Posterior cingulate gyrus (tissue), 11 donors: ENCODE measurements around the gene PHLDA3.

Experiments used
- DNase-seq, 10 donors: peaks; one replicate each; pipeline versions ENCODE4 v3.0.0 to v3.0.0-alpha.2; 2020 to 2021; ENCODE audit warnings: mixed read lengths in 3 of 10
- intact Hi-C: fragments of 100-400 bp; cut with DNase I; formaldehyde crosslinking; loops from one replicate; pipeline ENCODE4 v1.15.1; 2023

PHLDA3 gene

GRCh38 chr1:201469645-201470074 is 672 bp upstream of the PHLDA3 start:
- intact Hi-C loops: loop anchor here (1.0 kb wide), 1 partner anchor 21 kb away; no protein-coding TSS in a partner anchor

DNA sequence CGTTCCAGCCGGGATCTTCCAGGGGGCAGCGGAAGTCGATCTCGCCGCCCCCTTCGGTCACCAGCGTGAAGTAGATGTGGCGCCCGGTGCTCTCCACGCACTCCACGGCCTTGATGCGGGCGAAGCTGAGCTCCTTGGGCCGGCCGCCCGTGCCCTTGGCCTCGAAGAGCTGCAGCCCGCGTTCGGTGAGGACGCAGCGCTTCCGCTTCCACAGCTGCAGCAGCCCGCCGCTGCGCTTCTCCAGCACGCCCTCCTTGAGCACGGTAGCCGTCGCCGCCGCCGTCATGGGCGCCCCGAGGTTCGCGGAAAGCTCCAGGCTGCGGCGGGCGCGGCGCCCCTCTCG is 516 bp downstream of the PHLDA3 start:
- peak in 4 of 10 donors; percentile 37 to 89 (median 84) for DNase-seq
- intact Hi-C loops: no loop called here

More at GRCh38 chr1:201469645-201470074, 672 bp upstream of the PHLDA3 start:
- no peak for DNase-seq

- no peak for DNase-seq
These were observed 2.5 kb downstream of the PHLDA3 start for GRCh38 chr1:201466492-201466891.

DNA sequence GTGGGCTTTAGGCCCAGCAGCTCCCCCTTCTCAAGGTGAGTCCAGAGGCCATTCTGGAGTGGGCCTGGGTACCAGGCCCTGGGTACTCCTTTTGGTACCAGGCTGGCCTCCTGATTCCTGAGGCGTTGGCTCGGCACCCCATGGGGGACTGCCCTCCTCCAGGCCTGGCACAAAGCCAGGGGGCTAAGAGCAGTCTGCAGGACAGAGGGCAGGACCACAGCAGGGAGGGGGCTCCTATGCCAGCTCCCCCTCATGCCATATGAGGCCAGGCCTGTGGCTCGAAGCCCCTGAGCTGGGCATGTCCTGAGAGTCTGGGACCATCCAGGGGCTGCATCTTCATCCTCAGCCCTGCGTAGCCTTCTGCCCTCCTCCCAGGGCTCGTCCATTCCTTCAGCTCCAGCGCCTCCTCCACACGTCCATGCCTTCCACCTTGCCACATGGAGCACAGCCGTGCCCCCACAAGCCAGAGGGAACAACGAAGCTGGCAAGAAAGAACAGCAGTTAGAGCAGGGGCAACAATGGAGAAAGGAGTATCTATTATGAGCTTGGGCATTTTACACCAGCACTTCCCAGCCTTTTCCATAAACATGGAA is 3.2 kb downstream of the PHLDA3 start:
- peak in 2 of 10 donors; percentile 66 for DNase-seq
- intact Hi-C loops: no loop called here

More at GRCh38 chr1:201466492-201466891, 2.5 kb downstream of the PHLDA3 start:
- intact Hi-C loops: no loop called here

DNA sequence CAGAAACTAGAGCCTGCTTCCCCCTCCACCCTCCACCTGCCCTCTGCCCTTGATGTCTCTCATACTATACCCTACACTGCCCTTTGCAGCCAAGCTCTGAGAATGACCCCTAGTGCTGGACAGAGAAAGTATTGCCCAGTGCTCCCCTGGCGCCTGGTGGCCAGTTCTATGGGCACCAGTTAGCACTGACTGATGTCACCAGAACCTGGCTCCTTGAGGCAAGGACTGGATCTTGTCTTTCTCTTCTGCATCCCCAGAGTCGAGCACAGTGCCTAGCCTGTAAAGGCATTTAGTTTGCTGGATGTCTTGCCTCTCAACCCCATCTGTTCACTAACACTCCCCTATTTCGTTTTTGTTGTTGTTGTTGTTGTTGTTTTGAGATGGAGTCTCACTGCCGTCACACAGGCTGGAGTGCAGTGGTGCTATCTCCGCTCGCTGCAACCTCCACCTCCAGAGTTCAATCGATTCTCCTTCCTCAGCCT is 5.9 kb downstream of the PHLDA3 start:
- intact Hi-C loops: loop anchor here (1.0 kb wide), 1 partner anchor 15 kb away; no protein-coding TSS in a partner anchor
- DNase-seq: peak in 8 of 10 donors; percentile 56 to 95 (median 71)

DNA sequence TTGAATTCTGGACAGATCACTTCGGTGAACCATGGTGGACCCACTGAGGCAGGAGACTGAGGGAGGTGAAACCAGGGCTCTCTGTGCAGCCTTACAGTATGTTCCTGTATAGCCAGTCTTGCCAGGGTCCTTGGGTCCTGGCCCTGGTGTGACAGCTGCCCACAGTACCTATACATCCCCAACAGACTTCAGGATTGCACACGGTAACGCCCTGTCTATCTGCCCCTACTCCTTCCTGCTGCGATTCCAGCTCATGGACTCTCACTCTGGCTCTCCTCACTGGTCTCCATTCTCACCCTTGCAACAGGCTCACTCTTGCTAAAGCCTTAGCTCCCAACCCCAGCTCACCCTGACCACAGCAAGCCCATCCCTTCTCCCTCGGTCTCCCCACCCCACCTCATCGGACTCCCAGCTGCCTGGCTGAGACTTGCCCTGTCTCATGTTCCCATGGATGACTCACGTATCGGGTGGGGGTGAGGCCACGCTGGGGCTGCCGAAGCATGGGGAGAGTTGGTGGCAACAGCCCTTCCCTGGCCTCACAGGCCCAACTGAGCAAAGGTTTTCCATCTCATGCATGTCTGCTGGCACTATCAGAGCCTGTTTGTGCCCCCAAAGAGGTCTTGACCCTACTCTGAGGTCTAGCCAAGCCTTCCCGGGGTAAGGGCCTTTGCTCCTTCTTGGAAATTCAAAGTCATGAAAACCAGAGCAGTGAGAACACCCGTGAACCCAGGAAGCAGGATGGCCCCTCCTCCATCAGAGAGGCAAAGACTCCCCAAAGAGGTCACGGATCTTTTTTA is 7.1 kb downstream of the PHLDA3 start:
- peak in 8 of 10 donors; percentile 56 to 97 (median 84) for DNase-seq
- intact Hi-C loops: no loop called here

- DNase-seq: peak in 2 of 10 donors; percentile 50 to 53
- intact Hi-C loops: no loop called here
These were observed 8.0 kb downstream of the PHLDA3 start for GRCh38 chr1:201460814-201461644.

GRCh38 chr1:201459775-201460174 is 9.2 kb downstream of the PHLDA3 start:
- intact Hi-C loops: no loop called here
- DNase-seq: peak in 3 of 10 donors; percentile 42 to 77 (median 51)

GRCh38 chr1:201459052-201459451 is 9.9 kb downstream of the PHLDA3 start:
- DNase-seq: peak in 2 of 10 donors; percentile 8 to 41
- intact Hi-C loops: no loop called here

GRCh38 chr1:201457508-201457960 is 11.5 kb downstream of the PHLDA3 start:
- peak in 1 of 10 donors; percentile 11 for DNase-seq
- intact Hi-C loops: no loop called here

- peak in 3 of 10 donors; percentile 40 to 83 (median 47) for DNase-seq
- intact Hi-C loops: no loop called here
These were observed 12.3 kb downstream of the PHLDA3 start for GRCh38 chr1:201456499-201457309.

GRCh38 chr1:201455098-201455497 is 13.9 kb downstream of the PHLDA3 start:
- intact Hi-C loops: no loop called here
- DNase-seq: peak in 2 of 10 donors; percentile 37

DNA sequence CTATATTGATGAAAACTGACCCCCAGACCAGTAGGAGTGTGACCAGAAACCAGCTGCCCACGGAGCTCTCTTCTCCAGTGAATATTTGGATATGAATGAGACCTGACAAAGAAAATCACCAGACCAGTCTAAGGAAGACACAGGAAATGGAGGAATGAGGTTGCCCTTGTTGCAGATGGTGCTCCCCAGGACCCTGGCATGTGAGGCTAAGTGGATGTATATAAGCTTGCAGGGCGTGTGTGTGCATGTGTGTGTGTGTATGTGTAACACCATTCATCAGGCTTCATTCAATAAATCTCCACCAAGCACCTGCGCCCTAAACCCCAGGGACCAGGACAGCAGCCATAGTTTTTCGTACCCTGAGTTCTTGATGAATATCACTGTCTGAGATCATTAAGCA is 14.4 kb downstream of the PHLDA3 start:
- intact Hi-C loops: no loop called here
- peak in 2 of 10 donors; percentile 12 to 14 for DNase-seq

GRCh38 chr1:201452866-201453265 is 16.1 kb downstream of the PHLDA3 start:
- peak in 2 of 10 donors; percentile 35 to 52 for DNase-seq
- intact Hi-C loops: no loop called here

DNA sequence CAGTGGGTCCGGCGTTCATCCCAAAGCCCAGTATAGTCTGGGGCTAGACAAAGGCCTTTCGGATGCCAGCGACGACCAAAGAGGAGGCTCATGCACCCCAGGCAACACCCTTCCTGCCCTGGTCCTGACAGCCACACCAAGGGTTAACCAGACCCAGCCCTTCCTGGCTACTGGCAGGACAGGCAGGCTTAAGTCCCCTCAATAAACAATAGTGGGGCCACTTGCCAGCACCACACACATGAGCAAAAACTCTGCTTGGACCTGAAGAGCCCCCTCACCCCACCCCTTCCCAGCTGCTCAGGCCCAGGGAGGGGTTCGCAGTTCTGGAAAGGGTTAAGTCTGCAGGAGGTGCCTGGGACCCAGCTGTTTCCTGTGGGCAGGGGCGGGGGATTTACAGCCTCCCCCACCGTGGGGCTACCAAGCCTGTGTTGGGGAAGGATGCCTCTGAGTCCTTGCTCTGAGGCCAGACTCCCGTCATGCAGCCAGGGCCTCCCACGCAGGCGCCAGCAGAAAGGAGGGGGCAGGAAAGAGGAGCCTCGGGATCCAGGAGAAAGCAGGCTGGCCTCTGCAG is 18.2 kb downstream of the PHLDA3 start:
- peak; percentile 45 to 96 (median 77) for DNase-seq
- intact Hi-C loops: no loop called here

DNA sequence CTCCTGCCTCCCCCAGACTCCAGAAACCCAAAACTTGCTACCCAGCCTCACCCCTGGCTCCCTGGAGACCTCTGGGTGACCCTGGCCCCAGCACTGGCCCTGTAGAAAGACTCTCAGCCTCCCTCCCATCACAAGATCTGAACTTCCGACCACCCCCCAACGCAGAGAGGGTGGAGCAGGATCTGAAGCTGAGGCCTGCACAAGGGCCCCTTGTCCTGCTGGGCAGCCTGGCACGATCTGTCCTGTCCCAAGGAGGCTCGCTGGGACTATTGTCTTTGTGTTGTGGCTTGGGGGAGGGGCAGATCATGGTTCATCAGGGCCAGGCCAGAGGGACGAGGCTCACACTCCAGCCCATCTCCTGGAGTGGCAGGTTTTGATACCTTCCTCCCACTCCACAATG is 20.0 kb downstream of the PHLDA3 start:
- peak; percentile 65 to 97 (median 87) for DNase-seq

GRCh38 chr1:201447903-201448871 is 20.8 kb downstream of the PHLDA3 start:
- peak; percentile 73 to 96 (median 84) for DNase-seq
- intact Hi-C loops: loop anchor here (1.0 to 5.0 kb wide), 3 partner anchors 15 to 34 kb away; partner anchors contain the start of gene PHLDA3

More for the DNA sequence above, 20.0 kb downstream of the PHLDA3 start:
- intact Hi-C loops: loop anchor here (1.0 to 5.0 kb wide), 3 partner anchors 14 to 33 kb away; partner anchors contain the start of gene PHLDA3

DNA sequence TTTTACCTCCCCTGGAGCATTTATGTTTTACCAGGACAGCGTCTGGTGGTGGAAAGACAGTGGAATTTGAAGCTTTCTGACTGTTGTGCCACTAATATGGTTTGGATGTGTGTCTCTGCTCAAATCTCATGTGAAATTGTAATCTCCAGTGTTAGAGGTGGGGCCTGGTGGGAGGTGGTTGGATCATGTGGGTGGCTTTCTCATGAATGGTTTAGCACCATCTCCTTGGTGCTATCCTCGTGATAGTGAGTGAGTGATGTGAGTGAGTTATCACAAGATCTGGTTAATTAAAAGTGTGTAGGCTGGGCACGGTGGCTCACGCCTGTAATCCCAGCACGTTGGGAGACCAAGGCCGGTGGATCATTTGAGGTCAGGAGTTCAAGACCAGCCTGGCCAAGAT is 23.7 kb downstream of the PHLDA3 start:
- intact Hi-C loops: loop anchor here (5.0 kb wide), 1 partner anchor 37 kb away; no protein-coding TSS in a partner anchor
- peak in 1 of 10 donors; percentile 6 for DNase-seq
